Activated CD8-positive, alpha-beta memory T cell treated with anti-CD3 and anti-CD28 coated beads, Interleukin-2, amount 10 ng/mL, durations not matched to agents 7 days and 5 days (primary cell): ENCODE measurements around the gene EBF3. TPM values are rescaled to one million over a fixed set of nuclear protein-coding genes. Genes with fewer than 3 reads are reported as not detected.

Experiments
- ATAC-seq: fragments of 150-1000 bp; cut with Tn5 transposase; one replicate; pipeline ENCODE4 v1.10.0; 2021; ENCODE audit warnings: moderate library complexity
- CTCF ChIA-PET: fragments of 350-600 bp; sonication (Branson Sonifier 250); formaldehyde crosslinking; loops from one replicate; lab custom pipeline; 2021; ENCODE audit warnings: antibody characterized with exemption; lab: Charles Lee
- DNase-seq: peaks from one replicate; pipeline ENCODE4 v3.0.0-alpha.2; 2020
- H3K27ac Mint-ChIP-seq: one replicate; pipeline ENCODE4 v1.8.0; 2021; ENCODE audit warnings: mild to moderate bottlenecking, mixed read lengths
- H3K27me3 Mint-ChIP-seq: one replicate; pipeline ENCODE4 v1.8.0; 2021; ENCODE audit warnings: mixed read lengths
- H3K36me3 Mint-ChIP-seq: one replicate; pipeline ENCODE4 v1.8.0; 2021; ENCODE audit warnings: mild to moderate bottlenecking, mixed read lengths
- H3K4me1 Mint-ChIP-seq: one replicate; pipeline ENCODE4 v1.8.0; 2021; ENCODE audit warnings: mixed read lengths
- H3K4me3 Mint-ChIP-seq: one replicate; pipeline ENCODE4 v1.8.0; 2021; ENCODE audit warnings: mild to moderate bottlenecking, moderate library complexity, mixed read lengths
- H3K9me3 Mint-ChIP-seq: one replicate; pipeline ENCODE4 v1.8.0; 2022; ENCODE audit warnings: low read depth, mixed read lengths
- microRNA-seq: library from miRNA; unstranded; fragments of <30 nt; microRNA quantifications from one replicate; pipeline ENCODE4 v1.2.0, GENCODE V29; 2022
- total RNA-seq, 2 experiments: library from RNA; stranded (reverse); gene quantifications; one replicate each; pipeline ENCODE4 v1.2.3, GENCODE V29; 2021

EBF3 gene
- total RNA-seq, 2 experiments from 2014 or later: not detected

DNA sequence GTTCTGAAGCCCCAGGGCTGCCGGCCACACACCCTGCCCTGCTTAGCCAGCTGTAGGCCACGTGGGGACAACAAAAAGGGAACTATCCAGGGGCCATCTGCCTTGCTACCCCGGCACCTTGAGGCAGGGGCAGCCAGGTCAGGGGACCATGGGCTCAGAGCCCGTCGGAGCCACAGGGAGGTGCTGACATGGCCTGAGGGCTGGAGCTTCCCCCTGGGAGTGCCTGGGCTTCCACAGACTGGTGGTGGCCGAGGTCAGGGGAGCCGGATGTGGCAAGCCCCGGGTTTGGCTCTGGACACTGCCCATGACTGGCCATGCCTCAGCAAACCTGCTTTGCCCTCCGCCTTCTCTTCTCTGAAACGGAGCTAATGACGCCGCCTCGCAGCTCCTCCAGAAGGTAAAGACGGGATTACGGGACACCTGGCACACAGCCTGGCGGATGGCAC is 178.5 kb downstream of the EBF3 start:
- H3K4me3 Mint-ChIP-seq: no peak overlapping the region

More for the DNA sequence above, 178.5 kb downstream of the EBF3 start:
- H3K27me3 Mint-ChIP-seq: no peaks in the 10 kb centered on the region
- H3K9me3 Mint-ChIP-seq: peaks cover 19% of the 10 kb centered on the region
- H3K36me3 Mint-ChIP-seq: no peaks in the 10 kb centered on the region
- CTCF ChIA-PET: no interaction called here
- no peak for ATAC-seq
- H3K27ac Mint-ChIP-seq: no peak overlapping the region
- H3K4me1 Mint-ChIP-seq: no peaks in the 10 kb centered on the region
- DNase-seq: no peak

Small RNA genes within 50 kb of the gene (microRNA-seq; reads per million reads assigned to microRNA genes)
- gene MIR4297: not detected

Other genes starting within 250 kb of the EBF3 start
- 1 to 10 TPM; 2.7 to 4.3 TPM for gene C10orf143, start 146.6 kb upstream of the EBF3 start, total RNA-seq
- gene GLRX3, start 172.1 kb upstream of the EBF3 start, total RNA-seq: 10 to 100 TPM; 65.0 to 89.7 TPM